Measurements from ENCODE around the gene TCF12.
"Not testable (repeated sequence)": the region's sequence is repeated elsewhere in the genome, so short reads cannot be mapped to it uniquely, and the experiment has no call there.

TCF12 gene

DNA sequence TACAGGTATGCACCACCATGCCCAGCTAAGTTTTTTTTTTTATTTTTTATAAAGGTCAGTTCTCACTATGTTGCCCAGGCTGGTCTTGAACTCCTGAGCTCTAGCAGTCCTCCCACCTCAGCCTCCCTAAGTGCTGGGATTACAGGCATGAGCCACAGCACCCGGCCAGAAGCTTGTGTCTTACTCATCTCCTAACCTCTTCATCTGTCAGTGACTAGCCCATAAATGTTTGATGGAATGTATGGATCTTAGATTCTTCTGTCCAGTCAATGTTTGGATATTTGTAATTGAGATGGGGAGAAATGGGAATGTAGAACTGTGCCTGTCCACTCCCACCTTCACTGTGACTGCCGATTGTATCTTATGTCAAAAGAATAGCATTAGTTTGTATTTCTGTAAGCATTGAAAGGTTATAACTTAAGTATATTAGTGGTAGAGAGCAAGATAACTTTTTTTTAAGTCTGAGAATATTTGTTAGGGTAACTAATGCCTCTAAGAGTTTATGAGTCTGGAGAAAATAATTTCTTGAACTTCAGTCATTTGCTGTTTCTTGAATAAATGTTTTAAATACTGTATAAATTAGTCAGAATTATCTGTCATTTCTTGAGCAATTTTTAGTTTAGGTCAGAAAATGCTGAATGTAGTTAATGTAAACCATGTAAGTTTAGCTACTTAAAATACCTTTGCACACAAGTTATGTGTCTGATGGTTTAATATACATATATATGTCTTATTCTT is 242.5 kb downstream of the TCF12 start:
- no peak for DNase-seq (ENCODE audit: low spot score in 2 of 2)
- Mint-ChIP-seq H3K4me1 (peaks cover 4% of the 10 kb centered on the region), H3K27ac (no peak overlapping the region), H3K9me3 (no peaks in the 10 kb centered on the region), H3K4me3 (no peak overlapping the region), H3K36me3 (no peaks in the 10 kb centered on the region)
- ATAC-seq: no peak

- H3K4me1 Mint-ChIP-seq: not testable (repeated sequence)
Measured at GRCh38 chr15:57164251-57164650, 245.8 kb downstream of the TCF12 start.

GRCh38 chr15:57165992-57166391 is 247.5 kb downstream of the TCF12 start:
- Mint-ChIP-seq H3K4me3 (no peak overlapping the region), H3K9me3 (no peaks in the 10 kb centered on the region), H3K27ac (no peak overlapping the region), H3K4me1 (peaks cover 6% of the 10 kb centered on the region), H3K36me3 (peaks cover 24% of the 10 kb centered on the region)
- peak; percentile 80 for ATAC-seq
- DNase-seq (ENCODE audit: low spot score in 2 of 2): no peak

More at GRCh38 chr15:57164251-57164650, 245.8 kb downstream of the TCF12 start:
- not testable (repeated sequence) for ATAC-seq; H3K27ac Mint-ChIP-seq; H3K4me3 Mint-ChIP-seq; H3K9me3 Mint-ChIP-seq; DNase-seq (ENCODE audit: low spot score in 2 of 2)
- peaks cover 20% of the 10 kb centered on the region for H3K36me3 Mint-ChIP-seq

GRCh38 chr15:57167821-57168395 is 249.5 kb downstream of the TCF12 start:
- ATAC-seq: no peak
- DNase-seq (ENCODE audit: low spot score in 2 of 2): no peak
- peaks cover 29% of the 10 kb centered on the region for H3K36me3 Mint-ChIP-seq
- peaks cover 6% of the 10 kb centered on the region for H3K4me1 Mint-ChIP-seq
- no peak overlapping the region for H3K4me3 Mint-ChIP-seq
- H3K27ac Mint-ChIP-seq: no peak overlapping the region
- H3K9me3 Mint-ChIP-seq: no peaks in the 10 kb centered on the region

- H3K27ac Mint-ChIP-seq: no peak overlapping the region
- H3K36me3 Mint-ChIP-seq: peaks cover 29% of the 10 kb centered on the region
- DNase-seq (ENCODE audit: low spot score in 2 of 2): no peak
- no peak overlapping the region for H3K4me3 Mint-ChIP-seq
- H3K9me3 Mint-ChIP-seq: no peaks in the 10 kb centered on the region
- H3K4me1 Mint-ChIP-seq: peaks cover 6% of the 10 kb centered on the region
- no peak for ATAC-seq
Measured at GRCh38 chr15:57169643-57170042, 251.2 kb downstream of the TCF12 start.

DNA sequence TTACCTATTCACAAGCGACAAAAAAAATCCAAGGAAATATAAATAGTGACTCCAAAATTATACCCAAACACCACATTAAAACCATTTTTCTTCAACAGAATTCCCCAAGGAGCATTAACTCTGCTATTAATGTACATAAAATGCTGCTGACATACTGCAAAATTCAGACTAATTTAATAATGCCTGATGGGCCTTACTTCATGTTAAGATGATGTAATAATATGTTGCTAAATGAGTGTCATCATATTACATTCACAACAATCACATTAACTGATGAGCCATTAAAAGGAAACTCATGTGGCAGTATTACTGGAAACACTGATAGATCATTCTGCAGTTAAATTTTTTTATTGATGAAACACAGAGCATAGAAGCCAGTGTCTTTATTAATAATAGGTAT is 253.0 kb downstream of the TCF12 start:
- H3K4me3 Mint-ChIP-seq: no peak overlapping the region
- no peak overlapping the region for H3K27ac Mint-ChIP-seq
- ATAC-seq (no peak), DNase-seq (ENCODE audit: low spot score in 2 of 2) (no peak)
- H3K36me3 Mint-ChIP-seq: peaks cover 29% of the 10 kb centered on the region
- H3K4me1 Mint-ChIP-seq: peaks cover 7% of the 10 kb centered on the region
- H3K9me3 Mint-ChIP-seq: no peaks in the 10 kb centered on the region

- peaks cover 14% of the 10 kb centered on the region for H3K36me3 Mint-ChIP-seq
- H3K4me1 Mint-ChIP-seq: peaks cover 6% of the 10 kb centered on the region
- H3K27ac Mint-ChIP-seq: no peak overlapping the region
- no peaks in the 10 kb centered on the region for H3K9me3 Mint-ChIP-seq
- no peak for DNase-seq (ENCODE audit: low spot score in 2 of 2)
- H3K4me3 Mint-ChIP-seq: no peak overlapping the region
- no peak for ATAC-seq
Measured at GRCh38 chr15:57172925-57173324, 254.5 kb downstream of the TCF12 start.

DNA sequence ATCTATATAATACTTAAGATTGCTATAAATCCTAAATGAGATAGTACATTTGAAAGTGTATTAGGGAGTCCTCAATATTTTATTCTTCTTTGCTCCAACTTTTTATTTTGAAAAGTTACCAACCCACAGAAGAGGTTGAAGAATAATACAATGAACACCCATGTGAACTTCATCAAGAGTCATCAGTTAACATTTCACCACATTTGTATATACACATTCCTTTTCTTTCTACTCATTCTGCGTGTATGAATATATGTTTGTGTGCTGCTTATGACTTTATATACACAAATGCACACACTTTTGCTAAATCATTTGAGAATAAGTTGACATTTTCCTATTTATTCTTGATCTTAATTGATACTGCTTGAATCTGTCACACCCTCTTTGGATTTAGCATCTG is 264.6 kb downstream of the TCF12 start:
- Mint-ChIP-seq H3K36me3 (peaks cover 19% of the 10 kb centered on the region), H3K4me1 (no peaks in the 10 kb centered on the region), H3K4me3 (no peak overlapping the region), H3K9me3 (peaks cover 3% of the 10 kb centered on the region), H3K27ac (no peak overlapping the region)
- ATAC-seq (no peak), DNase-seq (ENCODE audit: low spot score in 2 of 2) (no peak)

GRCh38 chr15:57183614-57184344 is 265.3 kb downstream of the TCF12 start:
- DNase-seq (ENCODE audit: low spot score in 2 of 2) (no peak), ATAC-seq (no peak)
- Mint-ChIP-seq H3K36me3 (peaks cover 19% of the 10 kb centered on the region), H3K9me3 (peaks cover 3% of the 10 kb centered on the region), H3K4me3 (no peak overlapping the region), H3K27ac (no peak overlapping the region), H3K4me1 (no peaks in the 10 kb centered on the region)

- ATAC-seq: no peak
- H3K36me3 Mint-ChIP-seq: peaks cover 19% of the 10 kb centered on the region
- H3K4me1 Mint-ChIP-seq: no peaks in the 10 kb centered on the region
- DNase-seq (ENCODE audit: low spot score in 2 of 2): no peak
- H3K4me3 Mint-ChIP-seq: no peak overlapping the region
- no peak overlapping the region for H3K27ac Mint-ChIP-seq
- peaks cover 3% of the 10 kb centered on the region for H3K9me3 Mint-ChIP-seq
Measured at GRCh38 chr15:57184502-57184901, 266.1 kb downstream of the TCF12 start.

DNA sequence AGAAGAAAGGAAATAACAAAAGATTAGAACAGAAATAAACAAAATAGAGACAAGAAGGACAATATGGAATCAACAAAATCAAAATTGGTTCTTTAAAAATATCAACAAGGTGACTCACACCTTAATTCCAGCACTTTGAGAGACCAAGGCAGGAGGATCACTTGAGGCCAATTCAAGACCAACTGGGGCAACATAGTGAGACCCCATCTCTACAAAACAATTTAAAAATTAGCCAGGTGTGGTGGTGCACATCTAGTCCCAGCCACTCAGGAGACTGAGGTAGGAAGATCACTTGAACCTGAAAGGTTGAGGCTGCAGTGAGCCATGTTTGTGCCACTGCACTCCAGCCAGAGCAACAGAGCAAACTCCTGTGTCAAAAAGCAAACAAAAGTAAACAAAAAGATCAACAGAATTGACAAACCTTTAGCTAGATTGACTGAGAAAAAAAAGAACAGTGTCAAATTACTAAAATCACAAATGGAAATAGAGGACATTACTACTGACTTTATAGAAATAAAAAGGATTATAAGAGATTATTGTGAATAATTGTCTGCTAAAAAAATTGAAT is 267.1 kb downstream of the TCF12 start:
- Mint-ChIP-seq H3K27ac (no peak overlapping the region), H3K36me3 (peaks cover 19% of the 10 kb centered on the region), H3K9me3 (peaks cover 3% of the 10 kb centered on the region), H3K4me3 (no peak overlapping the region), H3K4me1 (peaks cover 7% of the 10 kb centered on the region)
- DNase-seq (ENCODE audit: low spot score in 2 of 2) (no peak), ATAC-seq (no peak)

- ATAC-seq: no peak
- Mint-ChIP-seq H3K36me3 (peaks cover 42% of the 10 kb centered on the region), H3K27ac (no peak overlapping the region), H3K4me3 (no peak overlapping the region), H3K4me1 (peaks cover 7% of the 10 kb centered on the region), H3K9me3 (peaks cover 3% of the 10 kb centered on the region)
- DNase-seq (ENCODE audit: low spot score in 2 of 2): no peak
Measured at GRCh38 chr15:57189466-57189865, 271.0 kb downstream of the TCF12 start.

GRCh38 chr15:57190208-57190607 is 271.8 kb downstream of the TCF12 start:
- Mint-ChIP-seq H3K4me3 (no peak overlapping the region), H3K36me3 (peaks cover 45% of the 10 kb centered on the region), H3K9me3 (peaks cover 2% of the 10 kb centered on the region), H3K4me1 (peaks cover 7% of the 10 kb centered on the region), H3K27ac (no peak overlapping the region)
- ATAC-seq (no peak), DNase-seq (ENCODE audit: low spot score in 2 of 2) (no peak)

DNA sequence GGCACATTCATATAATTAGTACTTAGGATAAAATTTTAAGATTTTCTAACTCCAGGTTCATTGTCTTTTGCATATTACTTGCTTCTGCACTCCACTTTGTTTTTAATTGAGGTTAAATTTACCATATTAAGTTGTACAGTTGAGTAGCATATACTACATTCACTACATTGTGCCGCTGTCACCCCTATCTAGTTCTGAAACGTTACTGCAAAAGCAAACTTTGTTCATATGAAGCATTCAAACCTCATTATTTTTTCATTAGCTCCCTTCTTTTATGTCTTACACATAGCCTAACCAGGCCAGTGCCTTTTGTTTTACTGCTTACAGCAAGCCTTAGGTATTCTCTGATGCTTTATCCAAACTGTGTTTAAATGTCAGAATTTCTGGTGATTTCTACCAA is 274.7 kb downstream of the TCF12 start:
- no peak for DNase-seq (ENCODE audit: low spot score in 2 of 2)

GRCh38 chr15:57195326-57195725 is 276.9 kb downstream of the TCF12 start:
- H3K36me3 Mint-ChIP-seq: peaks cover 50% of the 10 kb centered on the region
- DNase-seq (ENCODE audit: low spot score in 2 of 2): no peak
- ATAC-seq: no peak
- H3K4me3 Mint-ChIP-seq: no peak overlapping the region
- no peaks in the 10 kb centered on the region for H3K9me3 Mint-ChIP-seq
- no peak overlapping the region for H3K27ac Mint-ChIP-seq
- H3K4me1 Mint-ChIP-seq: no peaks in the 10 kb centered on the region

More for the DNA sequence above, 274.7 kb downstream of the TCF12 start:
- ATAC-seq: no peak
- peaks cover 7% of the 10 kb centered on the region for H3K4me1 Mint-ChIP-seq
- H3K36me3 Mint-ChIP-seq: peaks cover 50% of the 10 kb centered on the region
- H3K27ac Mint-ChIP-seq: no peak overlapping the region
- H3K9me3 Mint-ChIP-seq: no peaks in the 10 kb centered on the region
- H3K4me3 Mint-ChIP-seq: no peak overlapping the region

Data from stimulated activated effector memory CD8-positive, alpha-beta T cell treated with anti-CD3 and anti-CD28 coated beads, Interleukin-12 subunit alpha, Interleukin-12 subunit beta, amount 100 ng/mL, for 72 hours (primary cell).